ENCODE measurements around the gene ODAD2.

DNA sequence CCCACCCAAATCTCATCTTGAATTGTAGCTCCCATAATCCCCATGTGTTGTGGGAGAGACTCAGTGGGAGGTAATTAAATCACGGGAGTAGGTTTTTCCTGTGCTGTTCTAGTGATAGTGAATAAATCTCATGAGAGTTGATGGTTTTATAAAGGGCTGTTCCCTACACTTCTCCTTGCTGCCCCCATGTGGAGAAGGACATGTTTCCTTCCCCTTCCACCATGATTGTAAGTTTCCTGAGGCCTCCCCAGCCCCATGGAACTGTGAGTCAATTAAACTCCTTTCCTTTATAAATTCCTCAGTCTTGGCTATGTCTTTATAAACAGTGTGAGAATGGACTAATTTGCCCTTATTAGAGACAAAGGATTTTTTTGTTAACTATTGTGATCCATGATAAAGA lies 204.7 kb downstream of the ODAD2 start:
- TF ChIP-seq, protein P1, sequence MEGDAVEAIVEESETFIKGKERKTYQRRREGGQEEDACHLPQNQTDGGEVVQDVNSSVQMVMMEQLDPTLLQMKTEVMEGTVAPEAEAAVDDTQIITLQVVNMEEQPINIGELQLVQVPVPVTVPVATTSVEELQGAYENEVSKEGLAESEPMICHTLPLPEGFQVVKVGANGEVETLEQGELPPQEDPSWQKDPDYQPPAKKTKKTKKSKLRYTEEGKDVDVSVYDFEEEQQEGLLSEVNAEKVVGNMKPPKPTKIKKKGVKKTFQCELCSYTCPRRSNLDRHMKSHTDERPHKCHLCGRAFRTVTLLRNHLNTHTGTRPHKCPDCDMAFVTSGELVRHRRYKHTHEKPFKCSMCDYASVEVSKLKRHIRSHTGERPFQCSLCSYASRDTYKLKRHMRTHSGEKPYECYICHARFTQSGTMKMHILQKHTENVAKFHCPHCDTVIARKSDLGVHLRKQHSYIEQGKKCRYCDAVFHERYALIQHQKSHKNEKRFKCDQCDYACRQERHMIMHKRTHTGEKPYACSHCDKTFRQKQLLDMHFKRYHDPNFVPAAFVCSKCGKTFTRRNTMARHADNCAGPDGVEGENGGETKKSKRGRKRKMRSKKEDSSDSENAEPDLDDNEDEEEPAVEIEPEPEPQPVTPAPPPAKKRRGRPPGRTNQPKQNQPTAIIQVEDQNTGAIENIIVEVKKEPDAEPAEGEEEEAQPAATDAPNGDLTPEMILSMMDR (conservative IDR thresholded peaks at IDR 0.05) = peak; percentile 62
- TF ChIP-seq ZFX (IDR thresholded peaks at IDR 0.05) = no peak
